Adrenal gland (tissue), 5 donors: ENCODE measurements around the gene KCNN4.
"Not testable (repeated sequence)": the region's sequence is repeated elsewhere in the genome, so short reads cannot be mapped to it uniquely, and the experiment has no call there.

Experiments used
- CTCF ChIP-seq, 6 experiments: fragments of 450-650 bp in 4 of 6; fragments of 200-600 bp in 2 of 6; sonication (generic) in 1 of 6; IDR thresholded peaks; 1 replicate in 5 of 6; 2 replicates in 1 of 6; pipeline versions ENCODE4 v1.5.1 to v1.8.0; 2016 to 2021; ENCODE audit warnings: antibody characterized with exemption in 6 of 6, mild to moderate bottlenecking in 2 of 6, moderate library complexity in 1 of 6
- POLR2A ChIP-seq, 2 donors: fragments of 450-650 bp; IDR thresholded peaks; one replicate each; pipeline ENCODE4 v1.6.1; 2017; ENCODE audit warnings: antibody characterized with exemption in 2 of 2, mild to moderate bottlenecking in 2 of 2, moderate library complexity in 1 of 2
- donor health status: DM: no; HTN: no; CAD: no.

- TF ChIP-seq POLR2A, CTCF (IDR thresholded peaks at IDR 0.05): not testable (repeated sequence)
These were observed 5.9 kb downstream of the KCNN4 start for GRCh38 chr19:43774940-43775258.
